Non-pigmented ciliary epithelial cell (primary cell): ENCODE results near the gene COG2.
A peak's percentile ranks its signal among the peaks of the same experiment; 100 is the strongest.
"Not testable (repeated sequence)": the region's sequence is repeated elsewhere in the genome, so short reads cannot be mapped to it uniquely, and the experiment has no call there.

Experiments used
- DNase-seq: peaks from one replicate; pipeline ENCODE4 v3.0.0-alpha.2; 2010; ENCODE audit warnings: low read depth

COG2 gene

DNA sequence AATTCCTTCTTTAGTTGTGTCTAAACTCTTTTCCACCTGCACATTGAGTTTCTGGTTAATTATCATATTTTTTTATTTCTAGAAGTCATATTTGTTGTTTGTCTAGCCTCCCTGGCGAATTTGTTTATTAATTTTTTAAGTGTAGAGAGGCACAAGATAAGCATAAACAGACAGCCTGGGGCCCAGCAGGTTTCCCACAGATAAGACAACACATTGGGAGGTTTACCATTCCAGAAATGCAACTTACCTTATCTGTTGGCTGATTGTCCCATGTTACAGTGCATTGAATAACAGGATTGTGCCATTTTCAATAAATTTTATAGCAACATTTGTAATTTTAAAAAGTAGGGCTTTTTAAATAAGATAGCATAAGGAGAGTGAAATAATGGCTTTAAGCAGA is 34.9 kb downstream of the COG2 start:
- DNase-seq, result no peak

DNA sequence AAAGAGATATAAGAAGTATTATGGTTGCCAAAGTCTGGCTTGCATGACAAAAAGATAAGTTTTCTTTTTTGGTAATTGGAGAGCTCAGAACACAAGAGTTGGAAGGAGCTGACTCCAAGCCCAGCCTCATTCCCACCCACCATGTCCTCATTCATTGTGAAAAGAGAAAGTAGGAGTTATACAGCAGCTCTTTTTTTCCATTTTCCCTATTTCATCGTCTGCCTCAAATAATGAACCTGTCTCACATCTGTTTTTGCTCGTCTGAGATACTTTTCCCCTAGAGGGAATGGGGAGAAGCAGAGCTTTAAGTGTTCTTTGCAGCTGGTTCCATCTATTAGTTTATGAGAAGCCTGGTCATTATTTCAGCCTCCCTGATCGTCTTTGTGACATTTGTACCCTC is 36.9 kb downstream of the COG2 start:
- no peak for DNase-seq

DNA sequence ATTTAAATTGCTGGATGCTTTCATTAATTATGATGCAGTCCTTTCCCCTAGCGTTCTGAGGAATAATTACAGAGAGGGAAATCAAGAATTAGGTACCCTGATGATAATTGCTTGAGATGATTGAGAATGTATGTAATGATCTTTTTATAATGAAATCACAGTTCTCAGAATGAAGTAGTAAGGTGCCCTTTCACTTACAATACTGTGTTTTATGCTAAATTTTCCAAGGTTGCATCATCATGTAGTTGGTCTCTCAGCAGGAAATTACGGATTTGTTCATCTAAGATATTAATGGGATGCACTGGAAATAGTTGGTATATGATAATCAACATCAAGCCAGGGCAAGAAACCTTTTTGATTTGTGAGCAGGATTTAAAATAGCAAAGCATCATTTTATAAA is 37.5 kb downstream of the COG2 start:
- DNase-seq, result no peak

DNA sequence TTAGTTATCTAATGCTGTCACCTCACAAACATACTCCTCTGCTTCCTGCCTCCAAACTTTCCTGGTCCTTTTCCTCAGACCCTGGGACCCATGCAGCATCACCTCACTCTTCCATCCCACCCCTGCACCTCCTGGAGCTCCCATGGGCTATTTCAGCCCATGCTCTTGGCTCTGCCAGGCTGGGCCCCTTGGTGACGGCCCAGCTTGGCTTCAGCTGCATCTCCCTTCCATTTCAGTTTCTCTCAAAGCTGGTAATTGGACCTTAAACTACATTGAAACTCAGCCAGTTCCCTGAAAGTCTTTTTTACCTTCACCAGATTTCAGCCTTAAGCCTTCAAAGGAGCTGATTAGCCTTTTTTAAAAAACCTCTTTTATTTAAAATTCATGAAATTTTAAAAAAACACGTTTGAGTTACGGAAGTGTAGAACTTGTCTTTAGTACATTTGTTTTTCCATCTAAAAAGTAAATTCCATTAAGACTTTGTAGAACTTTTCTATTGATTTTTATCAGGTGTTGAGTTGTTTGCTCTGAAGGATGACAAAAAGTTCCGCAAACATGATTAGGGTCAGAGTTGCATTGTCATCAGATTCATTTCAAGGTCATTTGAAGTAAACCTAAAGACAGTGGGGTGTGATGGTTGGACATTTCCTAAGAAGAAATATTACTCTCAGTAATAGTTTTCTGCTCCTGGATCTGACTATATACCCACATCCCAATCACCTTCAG is 38.2 kb downstream of the COG2 start:
- DNase-seq, result no peak

DNA sequence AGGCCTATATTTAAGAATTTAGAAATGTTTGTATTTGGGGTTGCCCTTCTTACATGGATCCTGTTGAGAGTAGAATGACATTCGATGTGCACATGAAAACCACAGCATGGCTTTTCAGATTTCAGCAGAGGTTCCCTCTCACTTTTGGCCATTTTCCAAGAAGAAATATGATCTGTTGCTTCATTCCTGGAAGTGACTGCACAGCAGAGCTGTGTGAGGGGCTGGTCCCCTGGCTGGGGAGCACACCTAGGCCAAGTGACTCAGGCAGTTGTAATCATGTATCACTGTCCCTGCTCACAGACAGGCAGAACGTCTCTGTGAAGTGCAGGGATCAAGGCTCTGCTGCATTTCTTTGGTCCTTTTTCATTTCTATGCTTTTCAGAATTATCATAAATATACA is 39.3 kb downstream of the COG2 start:
- DNase-seq, result peak; percentile 61

DNA sequence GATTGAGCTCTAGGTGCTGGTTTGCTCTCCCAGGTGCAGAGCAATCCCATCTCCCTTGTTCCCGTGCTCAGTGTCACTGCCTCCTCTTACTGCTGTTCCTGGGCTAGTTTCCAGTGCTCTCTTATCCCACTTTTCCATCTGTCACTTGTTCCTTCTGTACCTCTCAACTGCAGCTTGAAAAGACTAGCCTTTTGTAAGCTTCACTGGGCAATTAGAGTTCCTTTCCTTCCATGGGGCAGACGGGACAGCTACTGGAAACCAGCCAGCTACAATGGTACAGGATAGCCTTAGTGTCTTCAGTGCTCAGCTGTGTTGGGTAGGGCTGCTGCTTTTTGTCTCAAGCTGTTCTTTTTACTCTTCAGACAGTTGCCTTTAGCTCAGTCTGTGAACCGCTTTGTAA is 40.0 kb downstream of the COG2 start:
- DNase-seq, result no peak

DNA sequence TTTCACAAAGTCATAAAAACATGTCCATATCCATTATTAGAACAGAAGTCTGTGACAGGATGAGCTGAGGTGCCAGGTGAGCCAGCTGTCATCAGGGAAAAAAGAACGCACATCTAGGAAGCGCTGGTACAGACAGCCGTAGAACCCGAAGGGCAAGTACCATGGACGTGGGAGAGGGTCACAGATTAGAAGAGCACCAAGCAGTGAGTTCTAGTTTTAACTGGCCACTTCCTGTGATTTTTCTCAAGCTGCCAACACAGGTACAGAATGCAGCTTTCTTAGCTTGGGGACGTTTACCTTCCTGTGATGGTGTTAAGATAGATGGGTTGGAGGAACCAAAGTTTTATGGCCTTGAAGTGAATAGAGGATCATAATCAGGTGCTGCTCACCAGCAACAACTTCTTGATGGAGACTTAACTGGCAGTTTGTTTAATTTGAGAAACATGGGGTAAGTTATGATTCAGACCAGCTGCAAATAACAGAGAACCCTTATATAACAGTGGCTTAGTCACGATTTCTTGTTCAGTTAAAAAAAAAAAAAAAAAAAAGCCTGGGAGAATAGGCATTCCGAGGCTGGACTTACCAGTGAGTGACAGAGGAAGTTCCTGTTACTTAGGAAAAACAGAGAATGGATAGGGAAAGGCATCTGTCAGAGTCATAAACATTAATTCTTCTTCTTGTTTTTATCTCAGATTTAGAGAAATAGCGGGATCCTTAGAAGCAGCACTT is 40.8 kb downstream of the COG2 start:
- DNase-seq, result peak; percentile 32

DNA sequence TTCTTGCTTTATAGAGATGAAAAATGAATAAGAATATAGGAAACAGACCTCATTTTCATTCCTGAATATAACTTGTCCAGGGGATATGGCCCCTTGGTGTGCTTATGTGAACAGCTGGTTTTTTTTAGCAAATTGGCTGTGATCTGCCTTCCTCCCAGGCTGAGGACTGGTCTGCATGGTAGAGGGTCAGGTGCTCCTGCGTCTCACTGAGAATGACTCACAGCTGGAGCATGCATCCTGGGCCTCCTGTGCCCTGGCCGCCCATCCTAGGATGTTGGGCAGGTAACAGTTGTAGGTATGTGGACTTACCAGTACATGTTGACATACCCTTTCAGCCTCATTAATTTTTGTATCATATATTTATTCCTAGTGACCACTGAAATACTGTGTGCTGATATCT is 41.9 kb downstream of the COG2 start:
- no peak for DNase-seq

DNA sequence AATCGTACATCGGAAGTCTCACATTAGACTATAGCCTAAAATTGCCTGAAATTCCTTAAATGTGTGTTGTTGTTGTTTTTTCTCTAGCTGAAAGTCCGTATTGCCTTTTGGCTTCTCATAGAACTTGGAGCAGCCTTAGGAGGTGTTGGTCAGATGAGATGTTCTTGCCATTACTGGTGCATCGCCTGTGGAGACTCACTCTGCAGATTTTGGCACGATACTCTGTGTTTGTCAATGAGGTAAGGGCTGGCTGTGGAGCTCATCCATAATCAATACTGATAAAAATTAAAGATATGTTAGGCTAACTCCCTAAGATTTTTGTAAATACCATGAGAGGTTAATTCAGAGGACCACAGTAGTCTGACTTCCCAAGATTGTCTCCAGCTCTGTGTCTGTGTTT is 42.7 kb downstream of the COG2 start:
- no peak for DNase-seq

DNA sequence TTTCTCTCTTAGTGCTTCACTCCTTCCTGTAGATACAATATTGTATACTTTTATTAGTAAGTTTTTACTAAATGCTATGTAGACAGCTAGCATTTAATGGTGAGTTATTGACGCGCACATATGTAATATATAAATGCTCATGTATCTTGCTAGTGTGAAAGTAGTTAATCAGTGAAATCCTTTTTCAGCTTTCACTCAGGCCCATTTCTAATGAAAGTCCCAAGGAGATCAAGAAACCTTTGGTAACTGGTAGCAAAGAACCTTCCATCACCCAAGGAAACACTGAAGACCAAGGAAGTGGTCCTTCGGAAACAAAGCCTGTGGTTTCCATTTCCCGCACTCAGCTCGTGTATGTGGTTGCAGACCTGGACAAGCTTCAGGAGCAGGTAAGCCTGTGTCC is 44.5 kb downstream of the COG2 start:
- DNase-seq, result no peak

DNA sequence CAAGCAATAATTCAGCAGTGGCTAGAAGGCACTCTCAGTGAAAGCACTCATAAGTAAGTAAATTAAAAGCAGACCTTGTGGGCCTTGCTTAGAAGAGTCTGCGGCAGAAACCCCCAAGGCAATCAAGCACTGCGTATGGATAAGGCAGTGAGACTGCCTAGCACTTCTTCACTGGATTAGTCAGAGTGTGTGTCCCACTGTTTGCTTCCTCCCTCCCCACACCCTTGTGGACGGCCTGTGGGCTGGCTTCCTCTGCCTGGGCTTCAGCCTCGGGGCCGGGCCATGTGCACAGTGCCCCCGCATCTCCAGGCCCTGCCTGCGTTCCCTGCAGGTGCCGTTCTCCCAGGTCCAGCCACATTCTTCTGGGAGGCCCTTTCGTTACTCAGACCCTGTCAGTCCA is 47.8 kb downstream of the COG2 start:
- no peak for DNase-seq

DNA sequence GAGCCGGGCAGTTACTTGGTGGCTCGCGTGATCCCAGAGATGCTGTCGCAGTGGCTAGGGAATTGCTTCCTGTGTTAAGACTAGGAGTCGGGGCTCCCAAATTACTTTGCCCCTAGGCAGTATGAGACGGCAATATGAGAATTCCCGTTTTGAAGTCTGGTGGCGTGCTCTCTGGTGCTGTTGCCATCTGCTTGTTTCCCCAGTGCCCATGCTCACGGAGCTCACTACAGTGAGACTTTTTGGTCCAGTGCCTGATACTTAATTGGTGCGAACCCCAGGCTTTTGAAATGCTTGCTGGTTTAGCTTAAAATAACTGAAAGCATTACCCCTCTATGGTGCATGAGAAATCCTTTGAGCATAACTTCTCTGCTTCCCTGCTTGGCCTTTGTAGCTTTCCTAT is 49.3 kb downstream of the COG2 start:
- no peak for DNase-seq

DNA sequence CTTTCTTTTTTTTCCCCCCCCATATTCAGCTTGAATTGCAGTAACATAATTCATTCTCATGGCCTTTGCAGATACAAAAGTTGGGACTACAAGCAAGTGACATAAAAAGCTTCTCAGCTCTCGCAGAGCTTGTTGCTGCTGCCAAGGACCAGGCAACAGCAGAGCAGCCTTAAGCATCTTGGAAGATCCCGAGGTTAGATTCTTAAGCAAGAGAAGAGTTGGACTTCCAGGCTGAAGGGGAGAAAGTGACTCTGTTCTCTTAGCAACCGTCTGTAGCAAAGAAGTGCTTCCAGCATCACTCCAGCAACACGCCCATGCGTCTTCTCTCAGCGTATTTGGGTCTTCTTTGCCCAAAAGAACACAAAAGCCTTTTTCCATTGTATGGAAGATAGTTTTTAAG is 50.9 kb downstream of the COG2 start:
- DNase-seq, result no peak

DNA sequence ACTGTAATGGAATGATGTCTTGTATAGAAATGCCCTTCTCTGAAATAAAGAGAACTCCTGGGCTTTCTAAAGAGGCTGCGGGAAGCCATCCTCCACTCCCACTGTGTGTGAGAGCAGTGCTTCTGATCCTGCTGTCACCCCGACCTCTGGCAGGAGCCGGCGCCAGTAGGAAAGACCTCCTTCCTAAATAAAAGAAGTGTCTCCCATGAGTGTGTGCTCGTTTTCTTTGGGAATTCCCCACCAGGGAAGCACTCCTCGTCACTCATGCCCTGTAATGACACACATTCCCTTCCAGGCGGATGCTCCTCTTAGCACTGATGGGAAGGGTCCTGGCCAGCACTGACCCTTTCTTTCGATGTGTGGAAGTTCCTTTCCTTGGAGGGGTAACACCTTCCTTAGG is 51.5 kb downstream of the COG2 start:
- no peak for DNase-seq

DNA sequence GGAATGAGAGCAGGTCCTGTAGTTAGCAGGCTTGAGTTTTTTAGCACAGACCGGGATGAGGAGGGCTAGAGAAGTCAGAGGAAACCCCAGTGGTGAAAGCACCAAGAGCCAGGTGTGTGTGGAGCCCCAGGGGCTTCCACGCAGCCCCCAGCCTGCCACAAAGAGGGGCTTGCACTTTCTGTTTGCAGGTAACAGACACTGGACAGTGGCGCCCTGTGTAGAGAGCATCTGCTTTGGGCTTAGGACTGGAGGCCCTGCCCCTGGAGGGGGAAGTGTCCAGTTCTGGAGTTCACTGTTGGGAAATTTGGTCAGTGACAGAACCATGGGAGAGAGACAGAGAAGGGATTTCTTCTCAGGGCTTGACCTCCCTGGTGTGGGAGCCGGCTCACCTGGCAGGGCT is 52.2 kb downstream of the COG2 start:
- no peak for DNase-seq

DNA sequence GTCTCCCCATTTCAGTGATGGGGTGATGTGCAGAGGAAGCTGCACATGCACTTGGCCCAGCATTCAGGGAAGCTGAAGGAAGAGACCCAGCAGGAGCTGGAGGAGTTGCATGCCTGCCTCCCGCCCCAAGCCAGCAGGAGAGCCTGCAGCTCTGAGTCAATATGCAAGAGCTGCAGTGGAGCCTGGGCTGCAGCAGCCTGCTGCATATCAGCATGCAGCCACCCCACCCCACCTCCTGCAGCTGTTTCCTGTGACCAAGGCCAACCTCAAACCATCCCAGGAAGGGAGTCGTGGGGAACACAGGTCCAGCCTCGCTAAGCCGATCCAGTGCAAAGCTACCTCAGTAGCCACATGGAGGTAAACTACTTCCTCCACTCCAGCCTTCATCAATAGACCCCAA is 52.7 kb downstream of the COG2 start:
- no peak for DNase-seq

DNA sequence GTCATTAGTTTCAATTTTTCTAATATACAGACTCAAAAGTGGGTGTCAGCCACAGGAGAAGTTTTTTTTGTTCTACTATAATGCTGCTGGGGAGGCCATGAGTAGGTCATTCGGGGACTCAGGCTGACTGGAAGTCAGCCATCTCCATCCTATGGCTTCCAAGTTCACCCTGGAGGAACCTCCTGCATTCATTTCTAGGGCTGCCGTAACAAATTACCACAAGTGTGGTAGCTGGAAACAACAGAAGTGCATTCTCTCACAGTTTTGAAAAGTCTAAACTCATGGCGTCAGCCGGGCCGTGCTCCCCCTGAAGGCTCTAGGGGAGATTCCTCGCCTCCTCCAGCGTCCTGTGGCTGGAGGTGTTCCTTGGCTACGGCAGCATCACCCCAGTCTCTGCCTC is 53.9 kb downstream of the COG2 start:
- no peak for DNase-seq

DNA sequence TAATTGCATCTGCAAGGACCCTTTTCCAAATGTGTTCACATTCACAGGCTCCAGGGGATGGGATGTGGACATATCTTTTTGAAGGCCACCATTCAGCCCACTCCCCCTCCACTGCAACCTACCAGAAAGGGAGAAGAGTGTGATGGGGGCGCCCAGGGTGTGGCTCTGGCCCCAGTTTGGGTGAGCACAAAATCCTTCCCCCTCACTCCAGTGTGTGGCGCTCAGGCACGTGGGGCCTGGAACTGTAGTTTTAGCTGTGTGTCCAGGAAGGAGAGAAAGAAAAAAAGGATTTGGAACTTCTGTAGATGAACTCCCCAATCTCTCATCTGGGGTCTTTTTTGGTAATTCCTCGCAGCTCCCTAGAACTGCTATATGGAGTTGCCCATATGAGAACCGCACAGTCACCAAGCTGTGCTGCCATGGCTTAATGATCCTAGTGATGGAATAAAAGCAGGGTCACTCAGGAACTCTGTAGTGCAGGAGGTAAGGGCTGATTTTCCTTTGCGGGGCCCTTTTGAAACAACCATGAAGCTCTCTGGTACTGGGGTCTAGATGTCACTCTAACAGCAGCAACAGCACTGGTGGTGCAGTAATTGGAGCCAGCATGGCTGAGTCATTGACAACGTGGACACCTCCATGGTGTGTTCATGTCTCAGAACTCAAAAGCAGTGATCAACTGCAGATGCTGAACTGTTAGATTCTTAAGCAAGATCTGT is 54.6 kb downstream of the COG2 start:
- DNase-seq, result no peak

DNA sequence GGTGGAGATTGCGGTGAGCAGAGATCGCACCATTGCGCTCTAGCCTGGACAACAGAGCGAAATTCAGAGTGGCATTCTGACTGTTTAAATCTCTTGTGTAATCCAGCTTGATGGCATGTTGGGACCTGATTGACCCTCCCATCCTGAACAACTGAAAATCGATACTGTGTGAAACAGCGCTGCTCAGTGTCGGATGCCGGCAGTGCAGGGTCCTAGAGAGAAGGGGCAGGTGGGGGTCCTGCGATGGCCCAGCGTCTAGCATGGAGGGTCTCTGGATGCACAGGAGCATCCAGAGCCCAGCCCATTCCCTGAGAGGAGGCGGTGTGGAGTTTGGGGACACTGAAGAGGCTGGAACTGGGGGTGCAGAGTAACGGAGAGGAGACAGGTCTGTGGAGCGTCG is 55.8 kb downstream of the COG2 start:
- no peak for DNase-seq

DNA sequence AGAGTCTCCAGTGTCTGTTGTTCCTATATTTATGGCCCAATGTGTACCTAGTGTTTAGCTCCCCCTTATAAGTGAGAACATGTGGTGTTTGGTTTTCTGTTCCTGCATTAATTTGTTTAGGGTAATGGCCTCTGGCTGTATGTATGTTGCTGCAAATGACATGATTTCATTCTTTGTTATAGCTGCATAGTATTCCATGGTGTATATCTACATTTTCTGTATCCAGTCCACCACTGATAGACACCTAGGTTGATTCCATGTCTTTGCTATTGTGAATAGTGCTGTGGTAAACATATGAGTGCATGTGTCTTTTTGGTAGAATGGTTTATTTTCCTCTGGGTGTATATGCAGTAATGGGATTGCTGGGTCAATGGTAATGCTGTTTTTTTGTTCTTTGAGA is 56.7 kb downstream of the COG2 start:
- DNase-seq, result not testable (repeated sequence)

DNA sequence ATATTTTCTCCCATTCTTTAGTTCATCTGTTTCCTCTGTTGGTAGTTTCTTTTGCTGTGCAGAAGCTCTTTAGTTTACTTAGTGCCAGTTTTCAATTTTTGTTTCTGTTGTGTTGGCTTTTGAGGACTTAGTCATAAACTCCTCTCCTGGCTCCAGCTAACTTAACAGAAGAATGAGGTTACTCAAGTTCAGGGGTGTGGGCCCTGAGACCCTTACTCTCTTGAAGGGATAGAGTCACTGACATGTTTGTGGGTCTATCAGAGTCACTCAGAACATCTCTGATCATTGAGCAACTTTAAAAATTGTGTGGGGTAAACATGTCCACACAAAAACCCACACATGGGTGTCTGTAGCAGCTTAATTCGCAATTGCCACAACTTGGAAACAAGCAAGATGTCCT is 57.4 kb downstream of the COG2 start:
- DNase-seq, result no peak

DNA sequence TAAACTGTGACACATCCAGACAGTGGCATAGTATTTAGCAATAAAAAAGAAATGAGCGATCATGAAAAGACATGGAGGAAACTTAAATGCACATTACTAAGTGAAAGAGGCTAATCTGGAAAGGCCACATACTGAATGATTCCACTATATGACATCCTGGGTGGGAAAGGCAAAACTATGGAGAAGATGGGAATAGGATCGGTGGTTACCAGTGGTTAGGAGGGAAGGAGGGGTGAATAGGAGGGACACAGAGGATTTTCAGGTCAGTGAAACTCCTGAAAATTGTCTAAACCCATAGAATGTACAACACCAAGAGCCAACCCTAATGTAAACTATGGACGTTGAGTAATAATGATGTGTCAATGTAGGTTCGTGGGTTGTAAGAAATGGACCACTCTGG is 57.9 kb downstream of the COG2 start:
- DNase-seq, result no peak

DNA sequence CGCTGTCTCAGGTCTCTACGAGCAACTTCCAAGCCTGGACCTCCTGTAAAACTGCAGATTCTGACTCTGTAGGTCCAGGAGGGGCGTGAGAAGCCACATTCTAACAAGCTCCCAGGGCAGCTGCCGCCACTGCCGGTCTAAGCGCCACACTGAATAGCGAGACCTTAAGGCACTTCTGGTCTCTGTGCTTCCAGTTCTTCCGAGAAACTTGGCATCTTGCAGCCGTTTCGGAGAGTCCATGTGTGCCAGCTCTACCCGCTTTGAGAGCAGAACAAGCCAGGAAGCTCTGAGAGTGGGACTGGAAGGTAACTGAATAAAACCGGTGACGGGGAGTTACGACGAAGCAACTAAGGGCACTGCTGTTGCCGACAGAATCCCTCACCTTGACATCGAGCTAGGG is 59.2 kb downstream of the COG2 start:
- DNase-seq, result no peak
